Panc1 (cell line): ENCODE results near the gene PLCB1. TPM values are rescaled to one million over a fixed set of nuclear protein-coding genes. Genes with fewer than 3 reads are reported as not detected.

Experiments used
- ATAC-seq: fragments of 200-7000 bp; cut with Tn5 transposase; 2 replicates; pipeline ENCODE4 v1.9.1; 2020; ENCODE audit warnings: mild to moderate bottlenecking, moderate library complexity
- BruUV-seq: library from RNA; stranded (reverse); fragments of 400-500 nt; replicated peaks from 2 replicates; lab custom pipeline; 2021; lab: Mats Ljungman, UMichigan
- CTCF ChIA-PET: fragments of 300-600 bp; sonication (Branson Sonifier 250); formaldehyde crosslinking; loops from one replicate; lab custom pipeline; 2022; ENCODE audit warnings: antibody characterized with exemption; lab: Charles Lee
- POLR2A ChIA-PET: fragments of 300-600 bp; sonication (Branson Sonifier 250); formaldehyde crosslinking; loops from one replicate; lab custom pipeline; 2022; ENCODE audit warnings: antibody characterized with exemption; lab: Charles Lee
- DNase-seq: peaks from one replicate; pipeline ENCODE4 v3.0.0-alpha.2; 2010; ENCODE audit warnings: low read depth, low spot score
- H3K27ac ChIP-seq: 2 replicates; pipeline ENCODE4 v1.5.1; 2011; ENCODE audit warnings: mild to moderate bottlenecking, low read length, inconsistent platforms
- H3K27me3 ChIP-seq: fragments of 200-500 bp; sonication (Bioruptor generic); 2 replicates; pipeline ENCODE4 v1.6.0; 2014; ENCODE audit warnings: low read length, inconsistent platforms; ENCODE audit not compliant: control insufficient read depth, insufficient read depth
- H3K36me3 ChIP-seq: fragments of 200-500 bp; sonication (Bioruptor generic); 2 replicates; pipeline ENCODE4 v1.5.1; 2014; ENCODE audit warnings: inconsistent platforms, mild to moderate bottlenecking, low read length, moderate library complexity; ENCODE audit not compliant: control insufficient read depth, insufficient read depth
- H3K4me1 ChIP-seq: 2 replicates; pipeline ENCODE4 v1.5.1; 2011; ENCODE audit warnings: inconsistent platforms, mild to moderate bottlenecking, low read length, moderate library complexity; ENCODE audit not compliant: control insufficient read depth, insufficient read depth
- H3K4me3 ChIP-seq, 2 experiments: 2 replicates each; pipeline ENCODE4 v1.5.1; 2011 to 2012; ENCODE audit warnings: low read depth in 2 of 2, low read length in 2 of 2, mild to moderate bottlenecking in 2 of 2, inconsistent platforms in 1 of 2, moderate library complexity in 1 of 2
- H3K9me3 ChIP-seq: fragments of 200-500 bp; sonication (Bioruptor generic); 2 replicates; pipeline ENCODE4 v1.5.1; 2014; ENCODE audit warnings: low read depth, mild to moderate bottlenecking, inconsistent platforms, low read length, moderate library complexity; ENCODE audit not compliant: control insufficient read depth, insufficient read depth
- POLR2AphosphoS5 ChIP-seq: IDR thresholded peaks from 2 replicates; pipeline ENCODE4 v1.6.1; 2012; ENCODE audit warnings: mild to moderate bottlenecking, low read depth, low read length, moderate library complexity
- REST ChIP-seq, 2 experiments: IDR thresholded peaks; 2 replicates each; pipeline ENCODE4 v1.6.1; 2011 to 2012; ENCODE audit warnings: low read depth in 2 of 2, control low read depth in 1 of 2, low read length in 1 of 2, mild to moderate bottlenecking in 1 of 2, moderate library complexity in 1 of 2; ENCODE audit not compliant: insufficient read depth in 1 of 2
- SIN3A ChIP-seq: IDR thresholded peaks from 2 replicates; pipeline ENCODE4 v1.6.1; 2012; ENCODE audit warnings: low read depth, mild to moderate bottlenecking, low read length, moderate library complexity, borderline replicate concordance; ENCODE audit not compliant: insufficient read depth
- TCF7L2 ChIP-seq: IDR thresholded peaks from 2 replicates; pipeline ENCODE4 v1.6.1; 2011; ENCODE audit warnings: mild to moderate bottlenecking, low read depth, low read length, inconsistent platforms
- in situ Hi-C: cut with HindIII; loops from 2 replicates; pipeline ENCODE4 v1.10.0; 2016; ENCODE audit warnings: low sequenced_read_pairs, low pct_unique_long_range_greater_than_20kb
- intact Hi-C: fragments of 100-400 bp; cut with micrococcal nuclease; formaldehyde crosslinking; loops from one replicate; pipeline ENCODE4 v1.10.0; 2022; ENCODE audit not compliant: unreplicated experiment
- total RNA-seq: library from RNA; stranded (reverse); gene quantifications from one replicate; pipeline ENCODE4 v1.2.1, GENCODE V29; 2021; ENCODE audit not compliant: unreplicated experiment
- TF ChIP-seq, protein P1 (sequence below): fragments of 450-650 bp; IDR thresholded peaks from 2 replicates; pipeline ENCODE4 v1.5.1; 2017; ENCODE audit warnings: mild to moderate bottlenecking

PLCB1 gene
- total RNA-seq, 1 experiment from 2014 or later, result 0.59 TPM

GRCh38 chr20:8515810-8516435 is 383.9 kb downstream of the PLCB1 start:
- intact Hi-C loops, result no loop called here
- DNase-seq, result no peak
- no TSS peak for BruUV-seq
- H3K36me3 ChIP-seq, result no peaks in the 10 kb centered on the region
- H3K27me3 ChIP-seq, result no peaks in the 10 kb centered on the region
- CTCF ChIA-PET, result no interaction called here
- TF ChIP-seq REST (IDR thresholded peaks at IDR 0.05; ENCODE audit: insufficient read depth in 1 of 2, low read depth in 2 of 2, low read length in 1 of 2) (no peak), POLR2AphosphoS5 (no peak), TCF7L2 (no peak), SIN3A (no peak)
- TF ChIP-seq, protein P1, sequence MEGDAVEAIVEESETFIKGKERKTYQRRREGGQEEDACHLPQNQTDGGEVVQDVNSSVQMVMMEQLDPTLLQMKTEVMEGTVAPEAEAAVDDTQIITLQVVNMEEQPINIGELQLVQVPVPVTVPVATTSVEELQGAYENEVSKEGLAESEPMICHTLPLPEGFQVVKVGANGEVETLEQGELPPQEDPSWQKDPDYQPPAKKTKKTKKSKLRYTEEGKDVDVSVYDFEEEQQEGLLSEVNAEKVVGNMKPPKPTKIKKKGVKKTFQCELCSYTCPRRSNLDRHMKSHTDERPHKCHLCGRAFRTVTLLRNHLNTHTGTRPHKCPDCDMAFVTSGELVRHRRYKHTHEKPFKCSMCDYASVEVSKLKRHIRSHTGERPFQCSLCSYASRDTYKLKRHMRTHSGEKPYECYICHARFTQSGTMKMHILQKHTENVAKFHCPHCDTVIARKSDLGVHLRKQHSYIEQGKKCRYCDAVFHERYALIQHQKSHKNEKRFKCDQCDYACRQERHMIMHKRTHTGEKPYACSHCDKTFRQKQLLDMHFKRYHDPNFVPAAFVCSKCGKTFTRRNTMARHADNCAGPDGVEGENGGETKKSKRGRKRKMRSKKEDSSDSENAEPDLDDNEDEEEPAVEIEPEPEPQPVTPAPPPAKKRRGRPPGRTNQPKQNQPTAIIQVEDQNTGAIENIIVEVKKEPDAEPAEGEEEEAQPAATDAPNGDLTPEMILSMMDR, result no peak
- H3K27ac ChIP-seq, result no peak overlapping the region
- H3K4me3 ChIP-seq, result no peak overlapping the region
- no peak for ATAC-seq
- in situ Hi-C loops, result no loop called here
- no peaks in the 10 kb centered on the region for H3K4me1 ChIP-seq
- POLR2A ChIA-PET, result no interaction called here
- no peaks in the 10 kb centered on the region for H3K9me3 ChIP-seq

- H3K36me3 ChIP-seq, result no peaks in the 10 kb centered on the region
- DNase-seq (no peak), ATAC-seq (no peak)
- ChIA-PET CTCF (no interaction called here), POLR2A (no interaction called here)
- in situ Hi-C loops (no loop called here), intact Hi-C loops (no loop called here)
- no TSS peak for BruUV-seq
- H3K4me1 ChIP-seq, result no peaks in the 10 kb centered on the region
- H3K4me3 ChIP-seq, result no peak overlapping the region
- TF ChIP-seq SIN3A, result no peak
- TF ChIP-seq REST (IDR thresholded peaks at IDR 0.05; ENCODE audit: insufficient read depth in 1 of 2, low read depth in 2 of 2, low read length in 1 of 2), result no peak
- no peak for TF ChIP-seq POLR2AphosphoS5
- TF ChIP-seq, protein P1, result no peak
- TF ChIP-seq TCF7L2, result no peak
- no peaks in the 10 kb centered on the region for H3K27me3 ChIP-seq
- H3K9me3 ChIP-seq, result no peaks in the 10 kb centered on the region
- H3K27ac ChIP-seq, result no peak overlapping the region
Measured at GRCh38 chr20:8518878-8519277, 386.8 kb downstream of the PLCB1 start.
